Effector memory CD8-positive, alpha-beta T cell (primary cell): Measurements from ENCODE around the gene PMPCA.
A peak's percentile ranks its signal among the peaks of the same experiment; 100 is the strongest.

Experiments used
- ATAC-seq: fragments of 150-1000 bp; cut with Tn5 transposase; replicated peaks from 2 replicates; pipeline ENCODE4 v1.10.0; 2021; ENCODE audit warnings: mild to moderate bottlenecking, moderate library complexity
- DNase-seq, 3 experiments: peaks; one replicate each; pipeline ENCODE4 v3.0.0; 2021
- H3K27ac Mint-ChIP-seq, 2 donors: one replicate each; pipeline ENCODE4 v1.8.0; 2022; ENCODE audit warnings: mild to moderate bottlenecking in 2 of 2, mixed read lengths in 2 of 2, moderate library complexity in 2 of 2
- H3K27me3 Mint-ChIP-seq, 2 donors: one replicate each; pipeline ENCODE4 v1.8.0; 2022; ENCODE audit warnings: mixed read lengths in 2 of 2
- H3K36me3 Mint-ChIP-seq: one replicate; pipeline ENCODE4 v1.8.0; 2022; ENCODE audit warnings: mild to moderate bottlenecking, moderate library complexity, mixed read lengths; ENCODE audit not compliant: insufficient read depth
- H3K4me1 Mint-ChIP-seq, 2 donors: one replicate each; pipeline ENCODE4 v1.8.0; 2022; ENCODE audit warnings: low read depth in 2 of 2, mixed read lengths in 2 of 2
- H3K4me3 Mint-ChIP-seq, 2 donors: one replicate each; pipeline ENCODE4 v1.8.0; 2022; ENCODE audit warnings: mild to moderate bottlenecking in 2 of 2, mixed read lengths in 2 of 2, moderate library complexity in 2 of 2
- H3K9me3 Mint-ChIP-seq, 2 donors: one replicate each; pipeline ENCODE4 v1.8.0; 2022; ENCODE audit warnings: mixed read lengths in 2 of 2

The PMPCA gene

GRCh38 chr9:136368190-136368589 is 42.3 kb upstream of the PMPCA start:
- DNase-seq (no peak), ATAC-seq (no peak)
- H3K27ac Mint-ChIP-seq, result no peak overlapping the region
- no peaks in the 10 kb centered on the region for H3K27me3 Mint-ChIP-seq
- H3K4me3 Mint-ChIP-seq, result no peak overlapping the region
- no peaks in the 10 kb centered on the region for H3K9me3 Mint-ChIP-seq
- H3K36me3 Mint-ChIP-seq, result no peaks in the 10 kb centered on the region
- H3K4me1 Mint-ChIP-seq, result peaks cover 0 to 4% of the 10 kb centered on the region in 2 donors

GRCh38 chr9:136370037-136370436 is 40.4 kb upstream of the PMPCA start:
- no peak overlapping the region for H3K27ac Mint-ChIP-seq
- no peak overlapping the region for H3K4me3 Mint-ChIP-seq
- DNase-seq (no peak), ATAC-seq (no peak)
- H3K9me3 Mint-ChIP-seq, result no peaks in the 10 kb centered on the region
- peaks cover 0 to 4% of the 10 kb centered on the region in 2 donors for H3K4me1 Mint-ChIP-seq
- H3K27me3 Mint-ChIP-seq, result no peaks in the 10 kb centered on the region
- no peaks in the 10 kb centered on the region for H3K36me3 Mint-ChIP-seq

DNA sequence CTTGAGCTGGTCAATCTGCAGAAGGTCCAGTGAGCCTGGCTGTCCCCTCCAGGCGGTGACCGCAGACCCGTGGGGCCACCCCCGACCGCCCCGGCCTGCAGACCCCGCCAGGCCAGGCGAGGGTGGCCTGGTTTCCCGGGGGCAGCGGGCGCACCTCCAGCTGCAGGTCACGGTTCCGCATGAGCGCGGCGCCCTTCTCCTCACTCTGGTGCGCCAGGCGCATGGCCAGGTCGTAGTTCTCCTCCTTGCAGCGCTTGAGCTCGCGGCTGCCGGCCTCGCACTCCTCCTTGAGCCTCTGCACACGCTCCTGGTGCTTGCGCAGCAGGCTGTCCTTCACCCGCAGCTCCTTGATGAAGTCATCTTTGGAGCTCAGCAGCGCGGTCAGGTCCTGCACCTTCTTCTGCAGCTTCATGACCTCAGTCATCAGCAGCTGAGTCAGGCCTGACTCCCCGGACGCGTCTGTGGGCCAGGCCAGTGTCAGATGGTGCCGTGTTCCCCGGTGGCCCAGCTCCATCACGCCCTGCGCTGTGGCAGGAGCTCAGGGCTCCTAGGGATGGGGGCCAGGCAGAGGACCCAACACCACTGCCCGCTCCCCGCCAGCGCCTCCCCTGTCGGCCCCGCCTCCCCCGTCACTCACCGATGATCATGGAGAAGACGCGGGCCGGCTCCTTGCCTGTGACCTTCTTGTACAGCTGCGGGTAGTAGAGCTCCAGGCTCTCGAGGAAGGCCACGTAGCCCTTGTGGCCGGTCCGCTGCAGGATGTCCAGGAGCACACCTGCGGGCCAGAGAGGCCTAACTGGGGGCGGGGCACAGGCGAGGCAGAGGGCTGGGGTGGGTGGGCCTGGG is 39.5 kb upstream of the PMPCA start:
- no peak for DNase-seq
- Mint-ChIP-seq H3K36me3 (no peaks in the 10 kb centered on the region), H3K27ac (no peak overlapping the region), H3K27me3 (no peaks in the 10 kb centered on the region), H3K4me3 (no peak overlapping the region), H3K9me3 (no peaks in the 10 kb centered on the region), H3K4me1 (no peaks in the 10 kb centered on the region)
- ATAC-seq, result no peak

- Mint-ChIP-seq H3K36me3 (no peaks in the 10 kb centered on the region), H3K4me3 (no peak overlapping the region), H3K27ac (no peak overlapping the region), H3K27me3 (no peaks in the 10 kb centered on the region), H3K4me1 (no peaks in the 10 kb centered on the region), H3K9me3 (no peaks in the 10 kb centered on the region)
- DNase-seq, result no peak
- ATAC-seq, result no peak
These were observed 39.0 kb upstream of the PMPCA start for GRCh38 chr9:136371533-136371880.

DNA sequence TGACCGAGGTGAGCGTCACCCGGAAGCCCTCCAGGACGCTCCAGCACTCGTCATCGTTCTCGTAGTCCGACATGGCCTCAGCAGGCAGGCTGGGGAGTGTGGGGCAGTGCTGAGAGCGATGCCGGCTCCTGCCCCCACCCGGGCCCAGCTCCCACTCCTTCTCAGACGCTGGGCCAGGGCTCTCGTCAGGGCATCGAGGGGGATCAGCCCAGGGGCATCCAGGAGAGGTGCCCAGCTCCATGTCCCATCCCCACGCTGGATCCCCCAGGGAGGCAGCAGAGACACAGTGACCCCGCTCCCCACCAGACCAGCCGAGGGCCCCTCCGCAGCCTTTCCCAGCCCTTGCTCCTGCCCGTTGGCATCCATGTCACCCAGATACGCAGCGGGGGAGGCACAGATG is 38.5 kb upstream of the PMPCA start:
- no peaks in the 10 kb centered on the region for H3K27me3 Mint-ChIP-seq
- H3K4me3 Mint-ChIP-seq, result no peak overlapping the region
- H3K36me3 Mint-ChIP-seq, result no peaks in the 10 kb centered on the region
- H3K27ac Mint-ChIP-seq, result no peak overlapping the region
- no peaks in the 10 kb centered on the region for H3K4me1 Mint-ChIP-seq
- ATAC-seq (no peak), DNase-seq (no peak)
- no peaks in the 10 kb centered on the region for H3K9me3 Mint-ChIP-seq

DNA sequence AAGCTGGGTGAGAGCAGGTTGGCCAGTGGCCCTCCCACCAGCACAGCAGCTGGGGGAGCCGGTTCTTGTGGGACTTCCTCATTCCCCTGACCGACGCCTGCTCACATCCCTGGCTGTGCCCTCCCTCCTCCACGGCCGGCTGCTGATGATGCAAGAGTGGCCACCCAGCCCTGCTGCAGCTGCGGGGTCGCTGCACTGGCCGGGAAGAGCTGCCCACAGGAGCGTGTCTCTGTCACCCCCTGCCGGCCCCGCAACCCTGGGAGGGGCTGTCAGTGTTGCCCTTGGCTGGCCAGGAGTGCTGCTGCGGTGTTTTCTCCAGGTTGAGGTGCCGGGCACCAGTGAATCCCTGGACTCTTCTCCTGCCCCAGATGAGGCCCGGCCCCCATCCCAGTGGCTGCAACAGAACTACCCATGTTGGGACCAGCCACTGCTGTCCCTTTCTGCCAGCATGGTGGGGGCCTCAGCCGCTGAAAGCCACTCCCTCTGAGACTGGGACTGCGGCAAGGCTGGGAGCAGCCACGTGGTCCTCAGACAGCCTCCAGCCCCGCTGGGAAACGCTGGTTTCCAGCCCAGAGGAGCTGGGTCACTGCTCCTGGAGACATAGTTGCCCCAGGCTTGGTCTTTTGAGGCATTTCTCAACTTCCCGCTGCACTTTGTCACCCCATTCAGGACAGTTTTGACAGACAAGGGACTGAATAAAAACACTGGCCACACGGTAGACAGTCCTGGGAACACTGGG is 37.7 kb upstream of the PMPCA start:
- H3K27ac Mint-ChIP-seq, result peak overlapping the region in 1 of 2 donors; percentile 44
- no peak for DNase-seq
- no peaks in the 10 kb centered on the region for H3K9me3 Mint-ChIP-seq
- no peaks in the 10 kb centered on the region for H3K4me1 Mint-ChIP-seq
- ATAC-seq, result no peak
- H3K4me3 Mint-ChIP-seq, result peak overlapping the region in 1 of 2 donors; percentile 55
- no peaks in the 10 kb centered on the region for H3K36me3 Mint-ChIP-seq
- H3K27me3 Mint-ChIP-seq, result no peaks in the 10 kb centered on the region

DNA sequence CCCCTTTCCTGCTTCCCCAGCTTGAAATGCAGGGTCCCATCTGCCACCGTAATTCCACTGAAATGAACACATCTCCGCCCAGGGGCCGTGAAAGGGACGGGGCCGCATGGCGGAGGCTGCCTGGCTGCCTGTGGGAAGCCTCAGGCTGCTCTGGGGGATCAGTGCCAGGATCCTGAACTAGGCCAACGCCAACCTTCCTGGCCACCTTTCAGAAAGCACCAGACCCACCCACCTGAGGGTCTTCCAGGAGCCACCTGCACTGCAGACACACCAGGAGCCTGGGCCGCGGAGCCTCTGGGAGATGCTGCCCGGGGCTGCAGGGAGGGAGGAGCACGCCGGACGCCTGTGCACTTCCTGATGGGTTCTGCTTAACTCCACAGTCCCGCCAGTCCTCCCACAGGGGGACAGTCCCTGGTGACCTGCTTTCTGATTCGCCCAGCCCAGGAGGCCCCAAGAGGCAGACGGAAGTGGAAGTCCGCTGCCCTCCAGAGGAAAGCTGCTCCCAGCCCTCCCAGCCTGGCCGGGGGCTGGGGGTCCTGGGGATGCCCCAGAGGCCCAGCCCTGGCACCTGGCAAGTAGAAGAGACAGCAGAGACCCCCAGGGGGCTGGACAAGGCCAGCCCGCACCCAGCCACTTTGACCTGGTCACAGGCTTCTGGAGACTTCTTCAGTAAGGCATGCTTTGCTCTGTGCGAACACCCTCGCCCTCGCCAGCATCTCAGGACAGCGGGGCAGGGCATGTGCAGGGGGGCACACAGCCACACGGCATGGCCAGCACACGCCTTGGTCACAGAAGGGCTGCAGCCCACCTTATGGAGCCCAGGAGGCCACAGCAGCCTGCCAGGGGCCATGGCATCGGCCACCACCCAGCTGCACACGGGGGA is 36.9 kb upstream of the PMPCA start, which contains the start of gene CARD9:
Gene CARD9 (minus strand): TSS at position 370 of the 883 bp plus-strand sequence. CDS start 1,591 bp downstream, outside the sequence.
- Mint-ChIP-seq H3K4me3 (peak within 1 kb of the TSS in 1 of 2 donors; percentile 55), H3K36me3 (no peaks in the 10 kb centered on the region), H3K27me3 (no peaks in the 10 kb centered on the region), H3K4me1 (no peaks in the 10 kb centered on the region), H3K9me3 (no peaks in the 10 kb centered on the region), H3K27ac (peak within 1 kb of the TSS in 1 of 2 donors; percentile 44)
- no peak for DNase-seq
- peak; percentile 22 for ATAC-seq

- Mint-ChIP-seq H3K27ac (no peak overlapping the region), H3K4me1 (no peaks in the 10 kb centered on the region), H3K27me3 (no peaks in the 10 kb centered on the region), H3K9me3 (no peaks in the 10 kb centered on the region), H3K4me3 (no peak overlapping the region), H3K36me3 (no peaks in the 10 kb centered on the region)
- DNase-seq (no peak), ATAC-seq (no peak)
These were observed 36.3 kb upstream of the PMPCA start for GRCh38 chr9:136374183-136374575.

DNA sequence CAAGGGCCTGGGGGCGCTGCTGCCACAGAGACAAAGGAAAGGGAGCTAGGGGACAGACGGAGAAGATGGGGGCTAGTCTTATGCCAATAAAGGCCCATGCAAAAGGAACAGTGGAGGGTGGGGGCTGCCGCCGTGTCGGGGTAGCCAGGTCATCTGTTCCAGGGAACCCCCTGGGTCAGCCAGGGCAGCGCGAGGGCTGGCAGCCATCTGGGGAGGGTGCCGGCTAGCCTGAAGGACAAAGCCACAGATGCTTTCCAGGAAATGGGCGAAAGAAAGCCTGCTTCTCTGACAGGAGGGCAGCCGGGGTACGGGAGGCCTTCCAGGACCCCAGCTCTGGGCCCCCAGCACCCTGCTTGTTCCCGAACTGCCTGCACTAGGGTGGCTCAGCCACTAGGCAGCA is 35.4 kb upstream of the PMPCA start:
- no peak for DNase-seq
- Mint-ChIP-seq H3K27me3 (no peaks in the 10 kb centered on the region), H3K36me3 (no peaks in the 10 kb centered on the region), H3K27ac (peak overlapping the region; percentile 6 to 62), H3K9me3 (no peaks in the 10 kb centered on the region), H3K4me1 (no peaks in the 10 kb centered on the region), H3K4me3 (no peak overlapping the region)
- ATAC-seq, result no peak

- Mint-ChIP-seq H3K9me3 (no peaks in the 10 kb centered on the region), H3K4me3 (no peak overlapping the region), H3K36me3 (peaks cover 3% of the 10 kb centered on the region)
These were observed 34.0 kb upstream of the PMPCA start for GRCh38 chr9:136376457-136376856.

DNA sequence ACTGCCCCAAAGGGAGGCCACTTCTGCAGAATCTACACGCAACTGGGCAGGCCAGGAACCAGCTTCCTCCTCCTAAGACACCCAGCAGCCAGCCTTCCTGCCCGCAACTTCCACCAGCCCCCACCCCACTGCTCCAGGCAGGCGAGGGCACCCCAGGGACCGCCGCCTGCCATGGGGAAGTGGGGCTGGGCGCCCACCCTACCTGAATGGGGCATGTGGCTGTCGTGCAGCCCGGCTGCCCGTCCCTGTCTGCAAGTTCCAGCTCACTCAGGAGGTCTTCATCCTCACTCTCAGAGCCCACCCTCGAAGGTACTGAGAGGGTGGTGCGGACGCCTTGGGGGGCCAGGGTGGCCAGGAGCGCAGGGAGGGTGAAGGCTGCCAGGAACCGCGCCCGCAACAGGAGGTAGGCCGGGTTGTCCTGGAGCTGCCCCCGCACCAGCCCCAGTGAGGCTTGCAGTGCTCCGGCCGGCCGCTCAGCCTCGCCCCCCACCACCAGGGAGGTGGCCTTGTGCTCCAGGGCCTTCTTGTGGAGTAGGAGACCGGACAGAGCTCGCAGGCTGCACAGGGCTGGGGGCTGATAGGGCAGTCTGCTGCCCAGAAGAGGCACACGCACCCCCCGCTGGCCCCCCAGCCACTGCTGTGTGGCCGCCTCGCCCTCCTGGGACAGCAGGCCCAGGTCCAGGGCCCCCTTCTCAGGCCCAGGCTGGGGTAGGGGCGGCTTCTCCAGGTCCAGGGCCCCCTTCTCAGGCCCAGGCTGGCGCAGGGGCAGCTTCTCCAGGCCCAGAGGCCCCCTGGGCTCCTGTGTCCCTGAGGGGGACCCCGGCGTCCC is 32.9 kb upstream of the PMPCA start:
- H3K4me1 Mint-ChIP-seq, result no peaks in the 10 kb centered on the region
- H3K9me3 Mint-ChIP-seq, result no peaks in the 10 kb centered on the region
- peaks cover 3% of the 10 kb centered on the region for H3K36me3 Mint-ChIP-seq
- H3K27ac Mint-ChIP-seq, result no peak overlapping the region
- H3K4me3 Mint-ChIP-seq, result no peak overlapping the region
- no peak for ATAC-seq
- no peaks in the 10 kb centered on the region for H3K27me3 Mint-ChIP-seq
- no peak for DNase-seq

More at GRCh38 chr9:136376457-136376856, 34.0 kb upstream of the PMPCA start:
- H3K27ac Mint-ChIP-seq, result no peak overlapping the region
- H3K27me3 Mint-ChIP-seq, result no peaks in the 10 kb centered on the region
- DNase-seq (no peak), ATAC-seq (no peak)
- H3K4me1 Mint-ChIP-seq, result no peaks in the 10 kb centered on the region

DNA sequence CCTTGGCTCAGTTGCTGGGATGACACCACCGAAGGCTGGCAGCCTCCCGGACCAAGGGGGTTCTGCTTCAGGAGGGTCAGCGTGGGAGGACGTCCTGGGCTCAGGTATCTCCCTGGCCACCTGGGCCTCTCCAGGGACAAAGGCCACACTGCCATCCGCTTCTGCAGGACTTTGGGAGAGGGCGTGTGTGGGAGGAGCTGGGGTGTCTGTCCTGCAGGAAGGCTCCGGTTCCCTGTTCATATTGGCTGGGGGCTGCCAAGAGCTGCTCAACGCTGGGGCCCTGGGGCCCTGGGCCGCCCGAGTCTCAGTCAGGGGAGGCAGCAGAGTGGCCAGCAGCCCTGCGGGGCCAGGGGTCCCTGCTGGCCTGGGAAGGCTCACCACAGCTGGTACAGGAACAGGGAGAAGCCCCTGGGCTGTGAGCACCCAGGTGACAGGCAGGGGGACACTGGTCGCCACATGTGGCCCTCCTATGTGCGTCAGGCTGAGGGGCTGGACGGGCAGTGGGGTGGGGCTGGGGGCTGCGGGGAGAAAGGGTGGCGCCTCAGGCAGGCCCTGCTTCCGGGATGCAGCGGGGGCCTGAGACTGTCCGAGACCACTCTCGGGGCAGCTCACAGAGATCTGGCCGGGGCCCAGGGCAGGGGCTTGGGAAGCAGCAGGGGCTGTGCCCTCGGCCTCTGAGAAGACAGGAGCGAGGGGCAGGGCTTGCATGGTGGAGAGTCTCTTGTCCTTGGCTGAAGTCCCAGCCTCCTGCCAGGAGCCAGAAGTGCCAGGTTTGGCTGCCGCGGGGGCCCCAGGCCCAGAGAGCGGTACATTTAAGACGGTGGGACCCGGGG is 32.1 kb upstream of the PMPCA start:
- H3K36me3 Mint-ChIP-seq, result peaks cover 3% of the 10 kb centered on the region
- no peaks in the 10 kb centered on the region for H3K9me3 Mint-ChIP-seq

More for the DNA sequence above, 32.1 kb upstream of the PMPCA start:
- H3K27me3 Mint-ChIP-seq, result no peaks in the 10 kb centered on the region
- H3K4me1 Mint-ChIP-seq, result no peaks in the 10 kb centered on the region
- no peak for ATAC-seq
- DNase-seq, result no peak
- H3K4me3 Mint-ChIP-seq, result no peak overlapping the region
- no peak overlapping the region for H3K27ac Mint-ChIP-seq
